Gastrocnemius medialis (tissue), 4 donors: ENCODE results near the gene MRNIP.

Source experiments
- CTCF ChIP-seq, 5 experiments: fragments of 450-650 bp in 3 of 5; fragments of 200-600 bp in 2 of 5; sonication (generic) in 2 of 5; IDR thresholded peaks in 4 of 5; conservative IDR thresholded peaks in 1 of 5; 1 replicate in 4 of 5; 2 replicates in 1 of 5; pipeline ENCODE4 v1.5.1; 2016 to 2019; ENCODE audit warnings: antibody characterized with exemption in 5 of 5, mild to moderate bottlenecking in 3 of 5, moderate library complexity in 3 of 5
- POLR2A ChIP-seq, 2 donors: fragments of 450-650 bp; IDR thresholded peaks; one replicate each; pipeline ENCODE4 v1.6.1; 2017; ENCODE audit warnings: antibody characterized with exemption in 2 of 2, mild to moderate bottlenecking in 2 of 2, moderate library complexity in 2 of 2

- no peak for TF ChIP-seq CTCF (IDR thresholded peaks at IDR 0.05 in 4 of 5, conservative IDR thresholded peaks at IDR 0.05 in 1 of 5)
- no peak for TF ChIP-seq POLR2A (IDR thresholded peaks at IDR 0.05)
Measured at GRCh38 chr5:179817470-179817840, 41.2 kb downstream of the MRNIP start.
